Smooth muscle cell (in vitro differentiated cells): Measurements from ENCODE around the gene ZNHIT3. TPM values are rescaled to one million over a fixed set of nuclear protein-coding genes. Genes with fewer than 3 reads are reported as not detected.

Experiments used
- DNase-seq: peaks from one replicate; lab custom pipeline; 2025; ENCODE audit not compliant: unreplicated experiment; lab: John Stamatoyannopoulos, UW
- H2AFZ ChIP-seq: fragments of 200-600 bp; sonication (generic); 2 replicates; pipeline ENCODE4 v1.6.0; 2016; ENCODE audit warnings: antibody characterized with exemption, low read depth, mild to moderate bottlenecking
- H3F3A ChIP-seq: fragments of 200-600 bp; sonication (generic); 2 replicates; pipeline ENCODE4 v1.6.0; 2017; ENCODE audit warnings: antibody characterized with exemption, low read depth
- H3K27ac ChIP-seq: fragments of 200-600 bp; sonication (generic); 2 replicates; pipeline ENCODE4 v1.5.1; 2016; ENCODE audit warnings: low read depth, mild to moderate bottlenecking
- H3K27me3 ChIP-seq: fragments of 200-600 bp; sonication (generic); 2 replicates; pipeline ENCODE4 v1.6.1; 2016; ENCODE audit warnings: low read depth, mild to moderate bottlenecking
- H3K36me3 ChIP-seq: fragments of 200-600 bp; sonication (generic); 2 replicates; pipeline ENCODE4 v1.5.1; 2016; ENCODE audit warnings: low read depth
- H3K4me1 ChIP-seq: fragments of 200-600 bp; sonication (generic); 2 replicates; pipeline ENCODE4 v1.5.1; 2016; ENCODE audit warnings: low read depth
- H3K4me2 ChIP-seq: fragments of 200-600 bp; sonication (generic); 2 replicates; pipeline ENCODE4 v1.6.0; 2016; ENCODE audit warnings: mild to moderate bottlenecking
- H3K4me3 ChIP-seq: fragments of 200-600 bp; sonication (generic); 2 replicates; pipeline ENCODE4 v1.5.1; 2016; ENCODE audit warnings: mild to moderate bottlenecking
- H3K79me2 ChIP-seq: fragments of 200-600 bp; sonication (generic); 2 replicates; pipeline ENCODE4 v1.6.0; 2016; ENCODE audit warnings: low read depth, mild to moderate bottlenecking
- H3K9ac ChIP-seq: fragments of 200-600 bp; sonication (generic); 2 replicates; pipeline ENCODE4 v1.6.0; 2016; ENCODE audit warnings: low read depth
- H3K9me3 ChIP-seq: fragments of 200-600 bp; sonication (generic); replicated peaks from 2 replicates; pipeline ENCODE4 v1.5.1; 2016; ENCODE audit warnings: low read depth
- H4K20me1 ChIP-seq: fragments of 200-600 bp; sonication (generic); 2 replicates; pipeline ENCODE4 v1.6.0; 2016; ENCODE audit warnings: low read depth
- CTCF ChIP-seq: fragments of 200-600 bp; sonication (generic); IDR thresholded peaks from 2 replicates; pipeline ENCODE4 v1.5.1; 2017; ENCODE audit warnings: borderline replicate concordance, mild to moderate bottlenecking, antibody characterized with exemption; ENCODE audit not compliant: insufficient read depth, poor library complexity, severe bottlenecking
- WGBS: methylation state at CpG from one replicate; pipeline ENCODE4 v1.1.7; 2016; ENCODE audit warnings: low lambda C conversion rate; 5-methylcytosine and 5-hydroxymethylcytosine counted together
- polyA plus RNA-seq: library from polyadenylated mRNA; unstranded; fragments of >200 nt; fragmentation: Nextera tagmentation; extraction: Ambion mirVana; gene quantifications from 2 replicates; pipeline ENCODE4 v1.2.1, GENCODE V29; 2016
- total RNA-seq: library from RNA; depleted of rRNA; stranded (reverse); fragments of >200 nt; gene quantifications from 2 replicates; pipeline ENCODE4 v1.2.3, GENCODE V29; 2014

ZNHIT3 gene
- total and polyA plus RNA-seq, 2 experiments from 2014 or later, result 34.2 to 47.7 TPM

DNA sequence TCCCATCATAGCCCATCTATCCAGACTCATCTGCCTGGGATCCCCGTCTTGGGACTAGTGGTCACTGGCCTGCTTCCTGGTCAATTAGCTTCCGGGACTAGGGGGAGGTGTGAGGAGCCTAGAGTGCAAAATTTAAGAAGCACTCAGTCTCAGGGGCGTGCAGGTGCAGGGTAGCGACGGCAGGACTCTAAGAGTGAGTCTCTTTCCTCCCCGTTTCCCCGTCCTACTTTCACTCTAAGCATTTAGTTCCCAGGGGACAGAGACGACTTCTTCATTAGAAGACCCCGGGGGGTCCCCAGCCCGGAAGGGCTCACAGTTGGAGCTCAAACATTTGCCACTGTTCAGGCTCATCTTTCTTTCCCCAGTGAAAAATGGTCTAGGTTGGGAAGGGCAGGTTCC is 677 bp upstream of the ZNHIT3 start:
- TF ChIP-seq CTCF, result no peak
- Histone ChIP-seq H3K27me3 (peaks cover 13% of the 10 kb centered on the region), H3K4me2 (peak overlapping the region; percentile 98), H3K27ac (no peak overlapping the region), H3K36me3 (no peaks in the 10 kb centered on the region), H3F3A (peaks cover 3% of the 10 kb centered on the region), H4K20me1 (peaks cover 20% of the 10 kb centered on the region), H3K9ac (no peak overlapping the region), H2AFZ (peak overlapping the region; percentile 95), H3K4me3 (peak overlapping the region; percentile 70), H3K4me1 (peaks cover 12% of the 10 kb centered on the region), H3K9me3 (no peaks in the 10 kb centered on the region), H3K79me2 (peaks cover 40% of the 10 kb centered on the region)
- 38% methylated on average over 10 of the region's 10 CpGs for WGBS
- DNase-seq, result no peak

- 96% methylated on average over 1 of the region's 1 CpG for WGBS
- Histone ChIP-seq H3K36me3 (peaks cover 6% of the 10 kb centered on the region), H3K27me3 (no peaks in the 10 kb centered on the region), H3K9me3 (no peaks in the 10 kb centered on the region), H3K79me2 (peaks cover 24% of the 10 kb centered on the region), H3K4me3 (no peak overlapping the region), H3K27ac (no peak overlapping the region), H3F3A (no peaks in the 10 kb centered on the region), H4K20me1 (peaks cover 32% of the 10 kb centered on the region), H3K4me2 (no peak overlapping the region), H3K4me1 (no peaks in the 10 kb centered on the region), H3K9ac (no peak overlapping the region), H2AFZ (no peak overlapping the region)
- TF ChIP-seq CTCF, result no peak
- no peak for DNase-seq
These were observed 7.5 kb downstream of the ZNHIT3 start for GRCh38 chr17:36493956-36494355.

DNA sequence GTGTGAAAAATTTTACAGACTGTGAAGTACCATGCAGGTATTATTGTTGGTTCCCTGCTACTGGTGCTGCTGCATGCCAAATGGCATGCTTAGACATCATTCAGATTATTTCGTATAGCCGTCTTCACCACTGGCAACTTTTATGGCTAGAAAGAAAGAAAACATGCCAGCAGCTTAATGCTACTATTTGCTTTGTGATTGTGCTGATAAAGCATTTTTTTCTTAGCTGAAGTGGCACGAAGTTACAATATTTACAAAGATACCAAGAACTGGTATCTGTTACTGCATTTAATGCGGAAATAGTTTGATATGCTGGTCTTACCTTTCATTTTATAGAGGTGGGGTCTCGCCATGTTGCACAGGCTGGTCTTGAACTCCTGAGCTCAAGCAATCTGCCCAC is 8.2 kb downstream of the ZNHIT3 start:
- H4K20me1 ChIP-seq, result peaks cover 29% of the 10 kb centered on the region
- 93% methylated on average over 5 of the region's 5 CpGs for WGBS
- H3K4me2 ChIP-seq, result no peak overlapping the region
- no peak overlapping the region for H2AFZ ChIP-seq
- no peaks in the 10 kb centered on the region for H3K4me1 ChIP-seq
- no peaks in the 10 kb centered on the region for H3K27me3 ChIP-seq
- H3K36me3 ChIP-seq, result peaks cover 6% of the 10 kb centered on the region
- H3K27ac ChIP-seq, result no peak overlapping the region
- H3F3A ChIP-seq, result no peaks in the 10 kb centered on the region
- no peak overlapping the region for H3K4me3 ChIP-seq
- peaks cover 17% of the 10 kb centered on the region for H3K79me2 ChIP-seq
- no peak for DNase-seq
- TF ChIP-seq CTCF, result no peak
- no peak overlapping the region for H3K9ac ChIP-seq
- no peaks in the 10 kb centered on the region for H3K9me3 ChIP-seq

- DNase-seq, result no peak
- 96% methylated on average over 3 of the region's 3 CpGs for WGBS
- no peaks in the 10 kb centered on the region for H3K4me1 ChIP-seq
- no peaks in the 10 kb centered on the region for H3F3A ChIP-seq
- H3K27me3 ChIP-seq, result no peaks in the 10 kb centered on the region
- H2AFZ ChIP-seq, result no peak overlapping the region
- peaks cover 12% of the 10 kb centered on the region for H3K79me2 ChIP-seq
- H3K27ac ChIP-seq, result no peak overlapping the region
- no peak for TF ChIP-seq CTCF
- peaks cover 6% of the 10 kb centered on the region for H3K36me3 ChIP-seq
- no peak overlapping the region for H3K9ac ChIP-seq
- H4K20me1 ChIP-seq, result peaks cover 26% of the 10 kb centered on the region
- H3K4me3 ChIP-seq, result no peak overlapping the region
- no peak overlapping the region for H3K4me2 ChIP-seq
- H3K9me3 ChIP-seq, result no peaks in the 10 kb centered on the region
These were observed 8.6 kb downstream of the ZNHIT3 start for GRCh38 chr17:36495076-36495578.
